Activated naive CD8-positive, alpha-beta T cell treated with anti-CD3 and anti-CD28 coated beads for 36 hours (primary cell): ENCODE data around the gene ZNF407. TPM values are rescaled to one million over a fixed set of nuclear protein-coding genes. Genes with fewer than 3 reads are reported as not detected.

Experiments used
- DNase-seq: peaks from one replicate; pipeline ENCODE4 v3.0.0; 2021
- H3K27ac Mint-ChIP-seq: one replicate; pipeline ENCODE4 v1.8.0; 2022; ENCODE audit warnings: mild to moderate bottlenecking, moderate library complexity, mixed read lengths
- H3K27me3 Mint-ChIP-seq: one replicate; pipeline ENCODE4 v1.8.0; 2022; ENCODE audit warnings: mild to moderate bottlenecking, mixed read lengths
- H3K36me3 Mint-ChIP-seq: one replicate; pipeline ENCODE4 v1.8.0; 2021; ENCODE audit warnings: mild to moderate bottlenecking, mixed read lengths
- H3K4me1 Mint-ChIP-seq: one replicate; pipeline ENCODE4 v1.8.0; 2021; ENCODE audit warnings: mixed read lengths
- H3K4me3 Mint-ChIP-seq: one replicate; pipeline ENCODE4 v1.8.0; 2022; ENCODE audit warnings: mild to moderate bottlenecking, moderate library complexity, mixed read lengths
- H3K9me3 Mint-ChIP-seq: one replicate; pipeline ENCODE4 v1.8.0; 2022; ENCODE audit warnings: mixed read lengths
- total RNA-seq, 2 experiments: library from RNA; stranded (reverse); gene quantifications; one replicate each; pipeline ENCODE4 v1.2.3, GENCODE V29; 2021

Gene ZNF407
- total RNA-seq, 2 experiments from 2014 or later: 9.6 to 10.3 TPM

DNA sequence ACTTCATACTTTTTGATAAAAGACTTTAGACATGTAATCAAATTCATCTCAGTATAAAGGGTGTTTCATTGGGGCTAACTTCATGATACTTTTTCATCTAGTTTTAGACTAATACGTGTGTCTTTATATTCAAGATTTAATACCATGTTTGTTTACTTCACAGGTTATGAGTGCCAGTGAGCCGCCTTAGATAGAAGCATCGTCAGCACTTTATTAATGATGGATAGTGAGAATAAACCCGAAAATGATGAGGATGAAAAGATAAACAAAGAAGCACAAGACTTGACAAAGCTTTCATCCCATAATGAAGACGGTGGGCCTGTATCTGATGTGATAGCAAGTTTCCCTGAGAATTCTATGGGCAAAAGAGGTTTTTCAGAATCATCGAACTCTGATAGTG is 33.1 kb downstream of the ZNF407 start:
- peaks cover 38% of the 10 kb centered on the region for H3K4me1 Mint-ChIP-seq
- no peak for DNase-seq
- H3K9me3 Mint-ChIP-seq: no peaks in the 10 kb centered on the region
- H3K4me3 Mint-ChIP-seq: peak overlapping the region; percentile 22
- peaks cover 30% of the 10 kb centered on the region for H3K36me3 Mint-ChIP-seq
- H3K27me3 Mint-ChIP-seq: no peaks in the 10 kb centered on the region
- peak overlapping the region; percentile 93 for H3K27ac Mint-ChIP-seq

DNA sequence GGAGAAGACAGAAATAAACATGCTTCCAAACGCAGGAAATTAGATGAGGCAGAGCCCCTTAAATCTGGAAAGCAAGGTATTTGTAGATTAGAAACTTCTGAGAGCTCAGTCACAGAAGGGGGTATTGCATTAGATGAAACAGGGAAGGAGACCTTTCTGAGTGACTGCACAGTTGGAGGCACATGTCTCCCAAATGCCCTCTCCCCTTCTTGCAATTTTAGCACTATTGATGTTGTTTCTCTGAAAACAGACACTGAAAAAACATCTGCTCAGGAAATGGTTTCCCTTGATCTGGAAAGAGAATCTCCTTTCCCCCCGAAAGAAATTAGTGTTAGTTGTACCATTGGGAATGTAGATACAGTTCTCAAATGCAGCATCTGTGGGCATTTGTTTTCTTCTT is 33.5 kb downstream of the ZNF407 start:
- no peak for DNase-seq
- Mint-ChIP-seq H3K4me3 (peak overlapping the region; percentile 68), H3K9me3 (no peaks in the 10 kb centered on the region), H3K36me3 (peaks cover 30% of the 10 kb centered on the region), H3K27me3 (no peaks in the 10 kb centered on the region), H3K27ac (peak overlapping the region; percentile 93), H3K4me1 (peaks cover 38% of the 10 kb centered on the region)

DNA sequence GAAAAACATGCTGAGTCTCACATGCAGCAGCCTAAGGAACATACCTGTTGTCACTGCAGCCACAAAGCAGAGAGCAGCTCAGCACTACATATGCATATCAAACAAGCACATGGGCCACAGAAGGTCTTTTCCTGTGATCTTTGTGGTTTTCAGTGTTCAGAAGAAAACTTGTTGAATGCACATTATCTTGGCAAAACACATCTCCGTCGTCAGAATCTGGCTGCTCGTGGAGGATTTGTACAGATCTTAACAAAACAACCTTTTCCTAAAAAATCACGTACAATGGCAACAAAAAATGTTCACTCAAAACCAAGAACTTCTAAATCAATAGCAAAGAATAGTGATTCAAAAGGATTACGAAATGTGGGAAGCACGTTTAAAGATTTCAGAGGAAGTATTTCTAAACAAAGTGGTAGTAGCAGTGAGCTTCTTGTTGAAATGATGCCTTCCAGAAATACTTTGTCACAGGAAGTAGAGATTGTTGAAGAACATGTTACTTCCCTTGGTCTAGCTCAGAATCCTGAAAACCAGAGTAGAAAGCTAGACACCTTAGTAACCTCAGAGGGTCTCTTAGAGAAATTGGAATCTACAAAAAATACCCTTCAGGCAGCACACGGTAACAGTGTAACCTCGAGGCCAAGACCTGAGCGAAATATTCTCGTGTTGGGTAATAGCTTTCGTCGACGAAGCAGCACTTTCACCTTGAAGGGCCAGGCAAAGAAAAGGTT is 34.1 kb downstream of the ZNF407 start:
- H3K36me3 Mint-ChIP-seq: peaks cover 30% of the 10 kb centered on the region
- DNase-seq: no peak

DNA sequence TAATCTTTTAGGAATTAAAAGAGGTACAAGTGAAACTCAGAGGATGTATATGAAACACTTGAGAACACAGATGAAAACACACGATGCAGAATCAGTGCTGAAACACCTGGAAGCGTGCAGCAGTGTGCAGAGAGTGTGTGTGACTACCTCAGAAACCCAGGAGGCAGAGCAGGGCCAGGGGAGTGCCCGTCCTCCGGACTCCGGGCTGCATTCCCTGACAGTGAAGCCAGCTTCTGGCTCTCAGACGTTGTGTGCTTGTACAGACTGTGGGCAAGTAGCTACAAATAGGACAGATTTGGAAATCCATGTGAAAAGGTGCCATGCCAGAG is 34.6 kb downstream of the ZNF407 start:
- H3K4me3 Mint-ChIP-seq: no peak overlapping the region
- no peaks in the 10 kb centered on the region for H3K27me3 Mint-ChIP-seq
- no peak for DNase-seq
- no peaks in the 10 kb centered on the region for H3K9me3 Mint-ChIP-seq
- peak overlapping the region; percentile 93 for H3K27ac Mint-ChIP-seq
- H3K36me3 Mint-ChIP-seq: peaks cover 30% of the 10 kb centered on the region
- peaks cover 34% of the 10 kb centered on the region for H3K4me1 Mint-ChIP-seq

More for the DNA sequence above, 34.1 kb downstream of the ZNF407 start:
- no peaks in the 10 kb centered on the region for H3K27me3 Mint-ChIP-seq
- H3K4me1 Mint-ChIP-seq: peaks cover 34% of the 10 kb centered on the region
- H3K27ac Mint-ChIP-seq: peak overlapping the region; percentile 93
- no peaks in the 10 kb centered on the region for H3K9me3 Mint-ChIP-seq
- peak overlapping the region; percentile 68 for H3K4me3 Mint-ChIP-seq

DNA sequence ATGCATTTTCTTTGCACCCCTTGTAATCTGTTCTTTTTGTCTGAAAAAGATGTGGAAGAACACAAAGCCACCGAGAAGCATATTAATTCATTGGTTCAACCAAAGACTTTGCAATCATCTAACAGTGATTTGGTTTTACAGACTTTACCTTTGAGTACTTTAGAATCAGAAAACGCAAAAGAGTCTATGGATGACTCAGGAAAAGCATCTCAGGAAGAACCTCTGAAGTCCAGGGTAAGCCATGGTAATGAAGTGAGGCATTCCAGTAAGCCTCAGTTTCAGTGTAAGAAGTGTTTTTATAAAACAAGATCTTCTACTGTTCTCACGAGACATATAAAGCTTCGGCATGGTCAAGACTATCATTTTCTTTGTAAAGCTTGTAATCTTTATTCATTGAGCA is 35.2 kb downstream of the ZNF407 start:
- no peak for DNase-seq
- Mint-ChIP-seq H3K27me3 (no peaks in the 10 kb centered on the region), H3K4me1 (peaks cover 34% of the 10 kb centered on the region), H3K36me3 (peaks cover 30% of the 10 kb centered on the region), H3K27ac (peak overlapping the region; percentile 93), H3K9me3 (no peaks in the 10 kb centered on the region), H3K4me3 (no peak overlapping the region)

DNA sequence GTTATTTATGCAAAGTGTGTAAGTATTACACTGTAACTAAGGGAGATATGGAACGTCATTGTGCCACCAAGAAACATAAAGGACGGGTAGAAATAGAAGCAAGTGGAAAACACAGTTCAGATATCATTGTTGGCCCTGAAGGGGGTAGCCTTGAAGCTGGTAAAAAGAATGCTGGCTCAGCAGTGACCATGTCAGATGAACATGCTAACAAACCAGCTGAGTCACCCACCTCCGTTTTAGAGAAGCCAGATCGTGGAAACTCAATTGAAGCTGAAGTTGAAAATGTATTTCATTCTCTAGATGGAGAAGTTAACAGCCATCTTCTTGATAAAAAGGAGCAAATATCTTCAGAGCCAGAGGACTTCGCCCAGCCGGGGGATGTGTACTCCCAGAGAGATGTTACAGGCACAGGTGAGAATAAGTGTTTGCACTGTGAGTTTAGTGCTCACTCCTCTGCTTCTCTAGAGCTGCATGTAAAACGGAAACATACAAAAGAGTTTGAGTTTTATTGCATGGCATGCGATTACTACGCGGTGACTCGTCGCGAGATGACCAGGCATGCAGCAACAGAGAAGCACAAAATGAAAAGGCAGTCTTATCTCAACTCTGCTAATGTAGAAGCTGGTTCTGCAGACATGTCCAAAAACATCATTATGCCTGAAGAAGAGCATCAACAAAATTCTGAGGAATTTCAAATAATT is 36.1 kb downstream of the ZNF407 start:
- Mint-ChIP-seq H3K9me3 (no peaks in the 10 kb centered on the region), H3K27me3 (no peaks in the 10 kb centered on the region), H3K27ac (no peak overlapping the region), H3K36me3 (peaks cover 30% of the 10 kb centered on the region), H3K4me3 (no peak overlapping the region), H3K4me1 (peaks cover 34% of the 10 kb centered on the region)
- no peak for DNase-seq

DNA sequence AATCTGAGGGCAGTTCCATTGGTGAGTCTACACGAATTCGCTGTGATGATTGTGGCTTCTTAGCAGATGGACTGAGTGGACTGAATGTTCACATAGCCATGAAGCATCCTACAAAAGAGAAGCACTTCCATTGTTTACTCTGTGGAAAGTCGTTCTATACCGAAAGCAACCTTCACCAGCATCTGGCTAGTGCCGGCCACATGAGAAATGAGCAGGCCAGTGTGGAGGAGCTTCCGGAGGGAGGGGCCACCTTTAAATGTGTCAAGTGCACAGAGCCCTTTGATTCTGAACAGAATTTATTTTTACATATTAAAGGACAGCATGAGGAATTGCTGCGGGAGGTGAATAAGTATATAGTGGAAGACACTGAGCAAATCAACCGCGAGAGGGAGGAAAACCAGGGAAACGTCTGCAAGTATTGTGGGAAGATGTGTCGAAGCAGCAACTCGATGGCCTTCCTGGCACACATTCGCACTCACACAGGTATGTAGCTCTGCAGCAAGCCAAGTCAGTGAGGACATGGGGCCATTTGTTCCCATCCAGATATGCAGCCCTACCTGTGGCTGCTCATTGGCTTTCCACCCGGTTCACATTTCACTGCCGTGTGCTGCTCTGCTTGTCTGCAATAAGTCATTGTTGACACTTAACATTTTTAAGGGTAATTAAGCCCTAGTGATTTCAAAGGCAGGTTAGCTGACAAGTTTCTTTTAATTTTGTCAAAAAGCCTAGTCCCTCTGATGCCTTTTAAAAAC is 37.7 kb downstream of the ZNF407 start:
- peaks cover 30% of the 10 kb centered on the region for H3K36me3 Mint-ChIP-seq
- H3K27ac Mint-ChIP-seq: no peak overlapping the region

DNA sequence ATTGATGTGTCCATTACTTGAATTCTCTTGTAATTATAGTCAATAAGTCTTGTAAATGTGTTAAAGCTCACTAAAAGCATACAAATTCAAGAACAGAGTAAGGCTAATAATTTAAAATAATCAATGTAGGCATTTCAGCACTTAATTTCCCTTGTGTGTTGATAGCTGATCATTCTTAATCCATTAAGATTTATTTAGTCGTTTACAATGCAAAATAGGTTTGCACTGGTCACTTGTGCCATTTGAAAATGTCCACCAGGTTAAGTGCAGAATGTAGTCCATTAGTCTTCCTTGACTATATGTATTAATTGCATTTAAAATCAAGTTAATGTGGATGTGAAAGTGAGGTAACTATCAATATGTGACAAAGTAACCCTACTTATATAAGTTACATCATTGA is 39.4 kb downstream of the ZNF407 start:
- no peak overlapping the region for H3K27ac Mint-ChIP-seq
- no peaks in the 10 kb centered on the region for H3K9me3 Mint-ChIP-seq
- H3K36me3 Mint-ChIP-seq: peaks cover 23% of the 10 kb centered on the region
- H3K4me1 Mint-ChIP-seq: peaks cover 16% of the 10 kb centered on the region
- no peak overlapping the region for H3K4me3 Mint-ChIP-seq
- no peak for DNase-seq
- no peaks in the 10 kb centered on the region for H3K27me3 Mint-ChIP-seq

More for the DNA sequence above, 37.7 kb downstream of the ZNF407 start:
- Mint-ChIP-seq H3K9me3 (no peaks in the 10 kb centered on the region), H3K4me3 (no peak overlapping the region), H3K4me1 (peaks cover 33% of the 10 kb centered on the region), H3K27me3 (no peaks in the 10 kb centered on the region)
- no peak for DNase-seq

DNA sequence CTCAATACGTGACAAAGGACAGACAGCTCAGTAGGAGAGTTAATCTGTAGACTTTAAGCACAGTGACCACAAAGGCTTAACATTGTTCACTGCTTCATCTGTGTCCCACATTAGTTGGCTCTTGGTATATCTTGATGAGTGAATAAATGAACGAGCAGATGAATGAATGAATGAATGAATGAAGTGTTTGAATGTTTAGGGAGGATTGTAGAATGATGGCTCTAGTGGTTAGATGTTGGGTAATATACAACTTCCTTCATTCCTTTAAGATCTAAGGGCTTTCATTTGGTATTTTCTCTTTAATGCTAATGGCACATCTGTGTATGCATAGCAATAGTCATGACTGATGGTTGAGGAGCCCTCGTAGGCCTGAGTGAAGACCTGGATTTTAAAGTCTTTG is 40.5 kb downstream of the ZNF407 start:
- Mint-ChIP-seq H3K4me1 (peaks cover 5% of the 10 kb centered on the region), H3K27me3 (no peaks in the 10 kb centered on the region), H3K4me3 (no peak overlapping the region)

DNA sequence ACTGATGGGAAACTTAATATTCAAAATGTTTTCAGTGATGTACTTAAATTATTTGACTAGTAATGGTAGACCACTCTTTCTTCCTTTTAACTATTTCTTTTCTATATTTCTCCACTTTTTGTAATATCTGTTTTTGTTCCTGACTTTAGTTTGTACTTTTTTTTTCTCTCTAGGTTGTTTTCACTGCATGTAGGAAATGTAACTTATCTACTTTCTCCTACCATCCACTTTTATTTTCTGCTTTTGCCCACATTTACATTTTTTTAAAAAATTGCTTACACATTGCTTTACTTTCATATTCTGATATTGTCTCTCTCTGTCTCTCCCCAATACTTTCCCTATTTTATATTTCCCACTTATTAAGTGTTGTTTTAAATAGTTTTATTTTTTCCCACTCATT is 47.0 kb downstream of the ZNF407 start:
- H3K27me3 Mint-ChIP-seq: no peaks in the 10 kb centered on the region
- H3K4me1 Mint-ChIP-seq: peaks cover 11% of the 10 kb centered on the region
- H3K9me3 Mint-ChIP-seq: no peaks in the 10 kb centered on the region
- H3K36me3 Mint-ChIP-seq: peaks cover 4% of the 10 kb centered on the region
- no peak overlapping the region for H3K4me3 Mint-ChIP-seq
- DNase-seq: no peak
- H3K27ac Mint-ChIP-seq: no peak overlapping the region

More for the DNA sequence above, 40.5 kb downstream of the ZNF407 start:
- DNase-seq: no peak
- Mint-ChIP-seq H3K36me3 (peaks cover 15% of the 10 kb centered on the region), H3K9me3 (no peaks in the 10 kb centered on the region), H3K27ac (no peak overlapping the region)

DNA sequence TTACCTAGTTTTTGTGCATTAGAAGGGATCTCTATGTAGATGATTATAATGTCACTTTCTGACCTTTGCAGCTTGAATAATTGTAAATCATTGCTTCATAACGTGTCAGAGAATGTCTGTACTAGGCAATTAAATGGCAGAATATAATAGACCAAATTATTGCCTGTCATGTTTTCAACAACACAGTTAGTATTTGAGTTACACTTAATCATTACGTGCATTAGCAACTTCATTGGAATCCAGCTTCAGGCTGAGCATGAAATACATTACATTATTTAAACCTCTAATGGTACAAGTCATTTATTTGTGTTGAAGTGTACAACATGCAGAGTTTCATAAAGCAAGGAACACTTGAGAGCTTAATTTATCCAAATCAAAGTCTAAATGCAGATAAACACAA is 48.0 kb downstream of the ZNF407 start:
- H3K4me3 Mint-ChIP-seq: no peak overlapping the region
- H3K9me3 Mint-ChIP-seq: no peaks in the 10 kb centered on the region
- DNase-seq: no peak
- H3K27ac Mint-ChIP-seq: no peak overlapping the region
- peaks cover 11% of the 10 kb centered on the region for H3K4me1 Mint-ChIP-seq
- no peaks in the 10 kb centered on the region for H3K27me3 Mint-ChIP-seq
- H3K36me3 Mint-ChIP-seq: peaks cover 4% of the 10 kb centered on the region

DNA sequence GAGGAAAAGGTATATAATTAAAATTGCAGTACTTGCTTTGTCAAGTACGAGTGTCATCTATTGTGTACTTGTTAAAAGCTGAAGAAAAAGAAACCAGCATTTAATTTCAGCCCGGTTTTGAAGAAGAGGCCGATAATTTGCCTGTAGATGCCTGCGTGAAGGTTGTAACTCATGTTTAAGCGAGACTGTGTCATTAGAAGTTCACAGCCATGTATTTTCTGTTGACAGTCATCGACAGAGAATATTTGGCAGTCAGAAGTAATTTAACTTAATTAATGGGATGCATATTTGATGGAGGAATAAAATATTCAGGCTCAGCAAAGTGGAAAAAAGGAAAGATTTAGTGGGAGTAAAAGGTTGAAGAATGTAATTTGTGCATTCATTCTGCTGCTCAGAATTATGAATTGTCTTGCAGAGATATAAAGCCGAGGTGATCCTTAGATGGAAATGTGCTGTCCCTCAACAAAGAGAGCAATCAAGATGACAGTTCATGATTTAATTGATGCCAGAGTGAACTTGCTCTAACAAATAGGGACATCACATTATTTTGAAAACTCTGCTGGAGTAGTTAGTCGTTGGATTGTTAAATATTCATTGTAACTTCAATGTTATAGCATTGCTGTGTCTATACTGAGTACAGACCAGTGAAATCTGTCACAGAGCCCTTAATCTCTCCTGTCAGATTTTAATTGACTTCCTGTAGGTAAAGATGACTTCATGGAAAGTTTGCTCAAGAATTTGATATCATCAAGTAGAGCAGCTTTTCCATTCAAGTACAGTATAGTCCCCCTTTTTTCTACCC is 53.9 kb downstream of the ZNF407 start:
- no peaks in the 10 kb centered on the region for H3K9me3 Mint-ChIP-seq
- no peaks in the 10 kb centered on the region for H3K27me3 Mint-ChIP-seq
- no peak for DNase-seq
- peaks cover 2% of the 10 kb centered on the region for H3K36me3 Mint-ChIP-seq
- peaks cover 3% of the 10 kb centered on the region for H3K4me1 Mint-ChIP-seq
- no peak overlapping the region for H3K27ac Mint-ChIP-seq
- H3K4me3 Mint-ChIP-seq: no peak overlapping the region

DNA sequence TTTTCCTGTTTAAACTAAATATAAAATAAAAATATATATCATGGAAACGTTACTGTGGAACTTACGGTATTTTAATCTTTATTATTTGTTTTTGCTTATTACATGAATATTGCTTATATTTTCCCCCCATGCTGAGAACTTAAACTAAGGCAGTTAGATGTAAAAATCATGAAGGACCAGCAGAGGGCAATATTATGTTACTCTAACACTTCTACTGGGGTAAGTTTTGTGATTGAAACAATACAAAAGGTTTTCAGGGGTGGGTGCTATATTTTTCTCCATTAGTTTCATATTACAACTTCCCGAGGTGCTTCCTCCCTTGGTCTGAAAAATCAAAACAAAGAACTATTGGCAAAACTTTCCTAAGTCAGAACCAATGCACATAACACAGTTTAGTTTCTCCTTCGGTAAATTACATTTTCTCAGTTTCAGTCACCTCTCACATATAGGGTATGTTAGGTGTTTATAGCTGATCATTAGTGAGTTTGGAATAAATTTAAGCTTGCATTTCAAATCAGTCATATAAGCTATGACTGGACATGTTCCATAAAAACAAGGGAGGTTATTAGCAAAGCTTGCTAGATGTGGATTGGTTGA is 54.8 kb downstream of the ZNF407 start:
- Mint-ChIP-seq H3K27me3 (no peaks in the 10 kb centered on the region), H3K4me1 (peaks cover 3% of the 10 kb centered on the region), H3K27ac (no peak overlapping the region), H3K36me3 (peaks cover 2% of the 10 kb centered on the region), H3K9me3 (no peaks in the 10 kb centered on the region), H3K4me3 (no peak overlapping the region)
- DNase-seq: no peak

DNA sequence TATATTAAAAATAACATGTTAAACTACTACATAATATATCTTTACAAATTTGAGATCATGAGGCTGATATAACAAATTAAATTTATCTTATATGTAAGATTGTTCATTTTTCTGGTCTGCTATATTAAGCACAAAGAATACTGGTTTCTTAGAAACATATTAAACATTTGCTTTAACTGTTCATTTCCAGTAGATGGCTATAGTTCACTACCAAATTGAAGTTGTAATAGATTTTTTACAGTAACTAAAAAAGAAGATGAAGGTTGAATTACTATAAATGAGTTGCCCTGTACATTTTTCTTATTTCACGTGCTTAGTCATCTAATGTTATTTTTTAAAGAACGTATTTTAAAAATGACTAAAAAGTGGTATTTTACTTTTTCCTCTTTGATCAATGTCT is 57.0 kb downstream of the ZNF407 start:
- Mint-ChIP-seq H3K36me3 (no peaks in the 10 kb centered on the region), H3K9me3 (no peaks in the 10 kb centered on the region), H3K4me1 (peaks cover 3% of the 10 kb centered on the region), H3K27ac (no peak overlapping the region), H3K4me3 (no peak overlapping the region), H3K27me3 (no peaks in the 10 kb centered on the region)
- DNase-seq: no peak
